COLO829 (cell line): Measurements from ENCODE around the gene CTRL.

Experiments used
- DNase-seq: peaks from one replicate; pipeline ENCODE4 v3.0.0; 2012; ENCODE audit warnings: low spot score

The CTRL gene

DNA sequence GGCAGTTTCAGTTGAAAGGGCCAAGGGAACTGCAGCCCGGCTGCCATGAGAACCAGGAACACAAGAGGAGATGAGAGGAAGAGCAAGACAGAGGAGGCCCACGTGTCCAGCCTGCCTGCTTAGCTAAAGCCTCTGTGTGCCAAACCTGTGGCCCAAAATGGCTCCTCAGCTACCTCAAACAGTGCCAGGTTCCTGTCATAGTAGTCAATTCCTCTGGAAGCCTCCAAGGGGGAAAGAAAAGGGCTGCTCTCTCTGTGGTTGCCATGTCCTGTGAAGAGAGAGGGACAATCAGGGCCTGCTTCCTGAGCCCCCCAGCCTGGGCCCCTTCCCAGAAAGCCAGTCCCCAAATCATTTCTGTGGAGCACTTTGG is 31.6 kb upstream of the CTRL start:
- DNase-seq: no peak

DNA sequence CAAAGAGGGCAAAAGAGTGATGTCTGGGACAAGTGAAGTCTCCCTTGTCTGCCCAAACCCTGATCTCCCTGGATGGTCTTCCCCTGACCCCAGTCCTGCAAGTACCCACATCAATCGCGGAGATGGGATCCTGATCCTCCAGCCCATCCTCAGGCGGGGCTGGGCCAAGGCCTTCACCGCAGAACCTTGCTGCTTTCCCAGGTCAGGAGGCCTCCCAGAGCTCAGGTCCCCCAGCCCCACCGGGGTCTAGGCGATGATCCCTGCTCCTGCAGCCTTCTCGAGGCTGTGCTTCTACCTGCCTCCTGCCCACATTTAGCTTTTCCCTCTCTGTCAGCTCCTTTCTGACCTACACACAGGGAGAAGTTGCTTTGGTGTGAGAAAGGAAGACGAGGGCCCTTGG is 30.5 kb upstream of the CTRL start:
- no peak for DNase-seq

DNA sequence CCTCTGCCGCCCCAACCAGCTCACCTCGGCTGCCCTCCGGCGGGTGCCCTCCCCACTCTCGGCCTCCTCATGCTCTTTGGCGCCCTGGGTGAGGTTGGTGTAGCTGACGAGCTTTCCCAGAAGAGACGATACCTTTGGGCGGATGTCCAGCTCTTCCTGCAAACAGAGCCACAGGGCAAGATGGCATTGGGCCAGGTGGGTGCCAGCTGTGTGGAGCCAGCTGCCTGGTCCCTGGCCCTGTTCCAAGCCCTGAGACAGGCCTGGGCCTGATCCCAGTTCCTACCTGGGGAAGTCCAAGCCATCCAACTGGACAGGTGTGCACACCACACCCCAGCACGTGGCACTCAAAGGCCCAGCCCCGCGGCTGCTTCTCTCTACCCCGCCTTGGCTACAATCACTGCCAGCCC is 29.9 kb upstream of the CTRL start:
- no peak for DNase-seq

DNA sequence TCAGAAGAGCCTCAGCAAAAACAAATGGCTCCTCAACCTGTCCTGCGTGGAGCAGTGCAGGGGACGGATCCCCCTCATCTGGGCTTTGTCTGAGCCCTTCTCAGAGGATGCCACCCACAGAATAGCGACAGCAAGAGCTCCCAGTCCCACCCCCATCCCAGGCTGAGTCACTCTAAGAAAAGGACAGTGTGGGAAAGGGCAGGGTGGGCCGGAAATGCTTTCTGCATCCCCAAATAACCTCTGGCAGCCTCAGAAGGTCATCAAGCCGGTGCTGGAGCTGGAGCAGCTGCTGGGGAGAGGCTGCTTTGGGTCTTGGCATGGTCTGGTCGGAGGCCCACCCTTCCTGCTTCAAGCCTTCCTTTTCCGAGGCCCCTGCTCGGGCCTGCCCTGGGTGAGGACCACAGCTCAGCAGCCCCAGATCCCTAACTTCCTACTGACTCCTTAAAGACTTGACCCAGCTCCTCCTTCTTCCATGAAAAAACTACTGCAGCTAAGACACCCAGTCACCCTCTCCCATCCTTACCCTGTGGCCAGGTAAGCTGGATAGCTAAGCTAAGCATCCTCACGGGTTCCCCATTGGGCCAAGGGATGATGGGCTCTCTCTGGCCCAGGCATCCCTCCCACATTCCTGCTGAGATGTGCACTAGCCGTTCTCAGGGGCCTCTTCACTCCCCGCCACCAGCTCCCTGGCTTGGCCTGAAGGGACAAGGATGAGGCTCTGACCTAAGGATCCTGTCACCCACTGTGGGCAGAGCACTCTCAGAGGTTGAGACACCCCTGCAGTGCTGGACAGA is 28.1 kb upstream of the CTRL start:
- peak; percentile 49 for DNase-seq

DNA sequence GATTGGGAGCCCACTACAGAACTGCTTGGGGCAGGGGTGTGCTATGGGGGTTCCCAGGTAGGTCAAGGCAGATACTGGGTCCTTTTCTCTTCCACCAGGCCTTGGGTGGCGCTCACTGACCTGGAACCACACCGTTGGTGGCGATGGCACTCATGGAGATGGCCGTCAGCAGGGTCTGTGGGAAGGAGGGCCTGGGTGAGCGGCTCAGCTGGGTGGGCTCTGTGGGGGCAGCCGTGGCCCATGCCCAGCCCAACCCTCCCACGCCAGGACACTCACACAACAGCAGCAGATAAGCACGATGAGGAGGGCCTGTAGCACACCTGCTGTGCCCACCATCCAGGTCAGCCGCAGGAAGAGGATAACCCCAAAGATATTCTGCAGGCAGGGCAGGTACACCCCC is 26.0 kb upstream of the CTRL start:
- no peak for DNase-seq

DNA sequence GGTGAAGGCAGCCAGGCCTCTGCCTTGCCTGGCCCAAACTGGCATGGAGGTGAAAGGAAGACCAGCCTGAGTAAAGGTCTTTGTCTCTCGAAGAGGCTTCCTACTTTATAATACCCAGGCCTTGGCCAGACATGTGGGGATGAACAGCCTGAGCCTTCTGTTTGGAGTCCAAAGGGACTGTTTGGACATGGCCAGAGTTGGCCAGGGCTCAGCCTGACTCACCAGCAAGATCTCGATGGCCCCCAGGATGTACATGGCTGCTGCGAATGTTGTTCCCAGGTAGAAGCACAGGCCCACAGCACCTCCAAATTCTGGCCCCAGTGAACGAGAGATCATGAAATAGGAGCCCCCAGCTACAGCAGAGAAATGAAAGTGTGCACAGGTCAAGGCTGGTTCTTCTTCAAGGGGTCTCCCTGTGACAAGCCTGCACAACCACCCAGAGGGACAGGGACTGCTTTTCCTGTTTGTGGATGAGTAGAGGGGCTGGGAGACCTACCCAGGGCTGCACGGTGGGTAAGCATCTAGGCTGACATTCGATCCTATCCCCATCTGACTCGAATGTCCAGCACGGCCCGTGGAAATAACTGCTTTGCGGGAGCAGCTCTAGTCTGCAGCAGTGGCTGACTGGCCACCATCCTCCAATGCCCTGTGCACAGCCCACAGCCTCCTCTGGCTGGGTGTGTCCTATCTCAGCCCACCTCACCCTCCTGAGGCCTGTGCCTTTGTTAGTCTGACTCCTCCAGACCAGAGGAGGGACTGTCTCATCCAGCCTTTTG is 22.9 kb upstream of the CTRL start:
- DNase-seq: no peak

DNA sequence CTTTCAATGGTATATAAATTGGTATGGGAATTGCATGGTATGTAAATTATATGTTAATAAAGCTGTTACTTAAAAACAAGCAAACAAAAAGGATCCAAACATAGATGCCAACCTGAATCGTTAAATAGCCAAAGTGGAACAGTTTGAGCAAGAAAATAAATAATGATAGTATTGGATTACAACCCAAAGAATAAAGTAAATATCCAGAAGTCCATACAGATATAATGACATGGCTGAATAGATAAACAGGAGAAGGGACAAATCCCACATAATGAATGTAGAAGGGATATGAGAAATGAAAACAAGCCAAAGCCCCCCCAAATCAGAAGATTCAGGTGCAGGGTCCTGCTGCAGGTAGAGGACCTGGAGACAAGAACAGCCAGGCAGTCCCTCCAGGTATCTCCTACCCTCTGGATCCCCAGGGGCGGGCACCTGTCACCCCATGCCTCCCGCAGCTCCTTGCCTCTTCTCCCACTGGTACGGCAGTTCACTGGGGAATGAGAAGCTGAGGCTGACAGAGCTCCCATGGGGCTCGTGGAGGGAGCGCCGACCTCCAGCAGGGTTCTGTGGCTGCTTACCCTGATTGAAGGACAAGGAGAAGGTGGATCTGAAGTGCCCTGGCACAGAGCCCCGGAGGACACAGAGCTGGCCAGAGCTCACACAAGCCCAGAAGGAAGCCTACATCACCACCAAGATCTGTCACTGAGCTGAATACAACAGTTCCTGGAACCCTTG is 22.1 kb upstream of the CTRL start:
- DNase-seq: no peak

DNA sequence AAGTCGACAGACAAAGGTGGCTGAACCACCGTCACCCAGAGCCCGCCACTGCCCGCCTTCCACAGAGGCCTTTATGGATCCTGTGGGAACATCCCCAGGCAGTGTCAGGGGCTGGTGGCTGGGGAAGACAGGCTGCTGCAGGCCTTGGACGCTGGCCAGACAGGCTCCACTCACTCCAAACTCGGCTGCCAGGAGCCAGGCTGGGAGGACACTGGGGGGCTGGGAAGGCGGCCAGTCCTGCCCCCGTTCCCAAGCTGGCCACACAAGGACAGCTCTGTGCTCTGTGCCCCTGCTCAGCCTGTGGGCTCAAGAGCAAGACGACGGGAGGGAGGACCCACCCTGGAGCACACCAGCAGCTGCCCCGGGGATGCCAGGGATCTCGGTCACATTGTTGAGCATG is 19.8 kb upstream of the CTRL start:
- DNase-seq: no peak

DNA sequence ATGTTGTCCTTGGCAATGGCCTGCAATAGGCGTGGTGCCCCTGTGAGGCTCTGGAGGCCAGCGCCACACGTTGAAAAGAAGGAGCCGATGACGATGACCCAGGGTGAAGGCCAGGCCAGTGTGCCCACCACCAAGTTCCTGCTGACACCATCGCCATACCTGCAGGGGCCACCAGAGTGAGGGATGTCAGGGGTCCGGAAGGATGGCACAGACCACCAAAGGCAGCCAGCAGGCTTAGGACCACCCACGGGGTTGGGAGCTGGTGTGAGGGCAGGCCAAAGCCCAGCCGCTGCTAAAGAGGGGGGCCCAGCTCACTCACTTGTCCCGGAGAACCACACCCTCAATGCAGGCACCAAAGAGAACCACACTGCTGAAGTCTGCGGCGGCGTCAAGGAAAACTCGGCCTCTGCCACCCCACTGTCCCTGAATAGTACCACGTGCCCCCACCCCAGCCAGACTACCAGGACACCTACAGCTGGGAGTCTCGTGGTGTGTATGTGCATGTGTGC is 18.7 kb upstream of the CTRL start:
- DNase-seq: no peak

DNA sequence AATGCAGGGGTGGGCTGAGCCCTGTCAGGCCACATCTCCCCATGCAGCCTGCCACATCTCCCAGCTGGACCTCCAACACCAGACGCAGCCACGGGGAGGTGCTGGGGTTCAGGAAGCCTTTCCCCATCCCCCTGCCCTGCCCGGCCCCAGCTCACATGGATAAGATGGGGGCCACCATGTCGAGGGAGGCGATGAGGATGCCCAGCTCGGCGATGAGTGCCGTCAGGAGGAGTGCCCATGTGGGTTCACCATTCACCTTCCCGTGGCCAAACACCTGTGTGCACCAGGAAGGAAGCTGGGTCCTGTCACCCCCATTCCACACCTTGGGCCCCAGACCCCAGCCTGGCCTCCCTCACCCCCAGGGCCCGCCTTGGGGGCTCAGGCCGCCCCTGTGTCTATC is 18.0 kb upstream of the CTRL start:
- DNase-seq: no peak

DNA sequence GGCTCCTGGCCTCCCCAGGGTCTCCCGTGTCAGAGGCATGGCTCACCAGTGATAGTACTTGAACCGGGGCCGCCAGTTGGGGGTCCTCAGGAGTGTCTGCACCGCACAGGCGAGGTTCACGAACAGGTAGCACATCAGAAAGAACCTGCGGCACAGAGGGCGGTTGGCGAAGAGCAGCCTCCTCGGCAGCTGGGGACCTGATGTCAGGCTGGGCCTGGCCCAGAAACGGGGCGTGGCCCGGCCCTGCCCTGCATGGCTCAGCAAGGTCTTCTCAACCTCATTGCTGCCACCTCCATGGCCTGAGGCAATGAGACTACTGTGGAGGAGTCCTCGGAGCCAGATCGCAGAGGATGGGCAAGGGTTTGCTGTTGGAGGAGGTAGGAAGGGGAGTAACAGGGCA is 16.4 kb upstream of the CTRL start:
- no peak for DNase-seq

DNA sequence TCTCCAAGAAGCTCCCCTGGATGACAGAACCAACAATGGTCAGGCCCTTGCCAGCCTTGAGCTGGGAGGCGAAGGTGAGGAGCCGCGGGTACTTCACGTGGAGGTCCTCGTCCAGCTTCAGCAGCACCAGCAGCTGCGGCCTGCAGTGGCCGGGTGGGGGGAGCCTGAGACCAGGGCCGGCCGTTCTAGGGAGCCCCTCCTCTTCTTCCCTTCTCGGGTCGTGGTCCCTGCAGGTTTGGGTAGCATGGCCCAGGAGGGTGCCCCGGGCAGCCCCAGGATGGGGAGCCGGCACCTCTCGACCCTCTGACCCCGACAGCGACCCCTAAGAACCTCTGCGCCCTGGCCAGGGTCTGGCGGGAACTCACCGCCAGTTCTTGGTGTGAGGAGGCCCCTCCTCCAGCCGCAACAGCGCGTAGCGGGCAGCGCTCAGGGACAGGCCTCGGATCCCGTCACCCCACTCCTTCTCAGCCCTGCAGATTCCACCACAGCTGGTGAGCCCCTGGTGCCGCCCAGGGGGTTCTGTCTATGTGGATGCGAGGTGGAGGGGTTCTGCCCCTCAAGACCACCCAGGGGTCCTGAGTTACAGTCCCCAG is 15.4 kb upstream of the CTRL start:
- no peak for DNase-seq

DNA sequence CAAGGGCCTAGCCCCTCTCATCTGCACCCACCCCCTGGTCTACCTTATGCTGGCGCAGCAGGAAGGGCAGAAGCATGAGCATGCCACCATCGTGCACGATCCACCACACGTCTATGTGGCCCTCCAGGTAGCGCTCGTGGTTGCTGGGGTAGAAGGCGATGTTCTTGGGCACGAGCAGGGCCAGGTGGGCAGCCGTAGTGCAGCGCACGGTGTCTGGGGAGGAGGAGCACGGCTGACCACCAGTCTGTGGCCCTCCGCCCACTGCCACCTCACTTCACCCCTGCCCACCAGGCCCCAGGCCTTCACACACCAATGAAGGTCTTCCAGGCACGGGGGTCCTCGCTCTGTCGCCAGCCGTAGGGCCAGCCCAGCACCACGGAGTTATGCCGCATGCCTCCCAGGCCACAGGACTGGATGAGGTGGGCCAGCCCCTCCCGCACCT is 14.5 kb upstream of the CTRL start:
- DNase-seq: no peak

DNA sequence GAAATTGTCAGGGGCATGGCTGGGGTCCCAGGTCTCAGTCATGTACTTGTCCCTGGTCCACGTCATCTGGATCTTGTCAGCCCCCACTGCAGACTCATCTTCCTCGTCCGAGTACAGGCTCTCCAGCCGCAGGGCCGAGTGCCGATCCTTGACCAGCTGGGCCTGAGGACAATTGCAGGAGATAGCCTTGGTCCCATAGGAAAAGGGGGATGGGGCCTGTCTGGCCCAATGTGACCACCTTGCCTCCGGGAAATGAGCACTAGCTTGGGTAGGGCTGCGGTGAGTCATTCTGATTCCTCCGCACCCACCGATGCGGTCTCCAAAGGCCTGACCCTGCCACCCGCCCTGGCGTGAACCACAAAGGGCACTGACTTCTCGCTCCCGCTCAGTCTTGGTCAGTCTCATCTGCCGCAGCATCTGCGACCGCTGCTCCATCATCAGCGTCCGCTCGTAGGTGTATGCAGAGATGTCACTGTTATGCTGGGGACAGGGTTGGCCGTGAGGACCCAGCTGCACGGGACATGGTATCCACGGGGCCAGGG is 13.8 kb upstream of the CTRL start:
- no peak for DNase-seq

DNA sequence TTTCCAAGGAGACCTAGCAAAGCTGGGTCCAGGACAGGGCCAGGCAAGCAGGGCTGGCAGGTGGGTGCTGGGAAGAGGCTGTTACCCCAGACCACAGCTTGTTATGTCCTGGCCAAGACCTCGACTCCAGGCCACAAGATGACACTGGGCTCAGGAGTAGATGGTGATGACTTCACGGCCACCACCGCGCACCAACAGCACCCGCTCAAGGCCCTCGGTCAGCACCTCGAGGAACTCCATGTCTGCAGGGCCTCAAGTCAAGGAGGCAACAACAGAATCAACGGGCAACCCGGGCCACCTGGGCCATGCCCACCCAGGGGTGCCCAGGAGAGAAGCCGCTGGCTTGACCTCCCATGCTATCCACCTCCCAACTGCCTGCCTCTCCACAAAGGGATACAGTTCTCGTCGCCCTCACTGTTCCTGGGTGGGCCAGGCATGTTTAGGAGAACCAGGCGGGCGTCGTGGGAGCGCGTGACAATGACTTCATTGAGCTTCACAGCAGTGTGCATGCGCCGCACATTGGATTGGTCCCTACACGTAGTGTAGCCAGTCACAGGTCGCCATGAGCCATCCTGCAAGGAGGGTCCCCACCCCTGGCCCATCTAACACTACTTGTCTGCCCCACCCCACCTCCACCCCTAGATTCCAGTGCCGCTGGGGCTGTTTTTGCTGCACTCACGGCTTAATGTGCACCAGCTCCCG is 13.2 kb upstream of the CTRL start:
- DNase-seq: no peak

DNA sequence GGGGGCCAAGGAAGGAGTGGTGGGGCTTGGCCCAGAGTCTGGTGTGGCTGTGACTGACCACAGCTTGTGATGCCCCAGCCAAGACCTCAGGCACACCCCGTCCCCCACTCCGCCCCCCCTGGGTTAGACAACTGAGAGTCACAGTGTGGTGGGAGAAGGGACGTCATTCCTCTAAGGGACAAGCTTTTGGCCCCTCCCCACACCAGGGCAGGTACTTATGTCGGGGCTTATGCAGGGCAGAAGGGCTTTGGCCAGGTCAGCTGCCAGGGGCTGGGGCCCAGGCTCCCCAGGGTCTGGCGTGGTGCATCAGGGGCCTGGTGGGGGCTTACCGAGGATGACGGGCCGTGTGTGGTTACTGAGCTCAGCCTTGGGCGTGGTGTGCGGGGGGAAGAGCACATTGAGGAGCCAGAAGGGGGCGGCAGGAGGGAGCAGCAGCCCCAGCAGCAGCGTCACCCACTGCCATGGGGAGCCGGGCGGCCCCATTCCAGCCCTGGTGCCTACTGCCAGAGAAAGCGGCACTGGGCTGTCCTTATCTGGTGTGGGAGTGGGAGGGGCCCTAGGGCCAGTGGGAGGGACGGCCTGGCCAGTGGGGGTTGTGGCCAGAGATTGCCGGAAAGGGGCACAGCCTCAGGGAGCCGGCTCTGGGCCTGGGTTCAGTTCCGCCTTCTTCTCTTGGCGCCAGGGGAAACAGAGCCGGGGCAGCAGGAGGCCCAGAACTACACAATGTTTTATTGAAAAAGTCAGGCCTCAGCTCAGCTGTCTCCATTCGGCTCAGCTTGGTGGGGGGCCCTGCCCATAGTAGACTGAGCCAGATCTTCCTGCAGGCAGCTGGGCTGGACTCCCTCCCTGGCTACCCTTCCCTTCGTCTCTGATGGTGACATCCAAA is 12.2 kb upstream of the CTRL start, which contains the start of gene LCAT:
Gene LCAT, minus strand, starts transcription at position 502 of the 886 bp plus-strand sequence. Its CDS starts 19 bp downstream, at position 483.
- no peak for DNase-seq

DNA sequence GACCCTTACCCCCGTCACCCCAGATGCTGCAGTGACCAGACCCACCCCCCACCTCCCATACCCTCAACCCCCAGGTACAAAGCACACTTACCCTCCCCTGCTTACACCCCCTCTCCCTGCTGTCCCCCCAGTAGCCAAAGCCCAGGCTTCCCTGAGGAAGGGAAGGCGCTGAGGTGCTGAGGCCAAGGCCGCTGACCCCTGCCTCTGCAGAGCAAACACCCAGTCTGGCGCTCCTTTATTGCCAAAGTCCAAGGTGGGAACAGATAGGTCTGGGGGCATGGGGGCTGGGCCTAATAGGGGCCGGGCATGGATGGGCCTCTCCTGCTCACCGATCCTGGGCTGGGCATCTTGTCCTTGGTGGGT is 11.6 kb upstream of the CTRL start:
- DNase-seq: no peak

DNA sequence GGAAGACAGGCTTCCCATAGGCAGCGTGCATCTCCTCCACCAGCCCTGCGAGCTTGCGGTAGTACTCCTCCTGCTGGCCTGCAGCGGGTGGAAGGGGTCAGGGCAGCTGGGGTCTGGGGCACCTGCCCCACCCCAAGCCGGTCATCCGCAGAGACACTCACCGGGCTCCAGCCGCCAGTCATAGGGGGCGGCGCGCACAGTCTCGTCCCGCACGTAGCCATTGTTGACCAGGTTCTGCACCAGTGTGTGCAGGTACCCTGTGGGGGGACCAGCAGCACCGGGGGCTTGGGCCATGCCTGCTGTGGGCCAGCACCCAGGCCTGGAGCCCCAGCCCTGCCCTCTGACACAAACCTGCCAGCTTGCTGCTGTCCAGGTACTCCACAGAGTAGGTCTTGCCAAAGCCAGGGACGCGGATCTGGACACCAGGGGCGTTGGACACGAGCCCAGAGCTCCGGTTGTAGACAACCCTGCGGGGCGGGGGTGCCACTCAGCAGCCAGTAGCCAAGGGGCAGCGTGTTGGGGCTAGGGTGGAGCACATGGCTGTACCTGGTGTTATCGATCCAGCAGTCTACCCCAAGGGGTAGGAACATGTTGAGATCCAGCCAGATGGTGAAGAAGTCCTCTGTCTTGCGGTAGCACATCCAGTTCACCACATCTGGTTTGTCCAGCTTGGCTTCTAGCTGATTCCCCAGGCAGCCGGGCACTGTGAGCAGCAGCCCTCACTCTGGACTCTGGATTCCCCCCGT is 11.0 kb upstream of the CTRL start:
- DNase-seq: no peak

DNA sequence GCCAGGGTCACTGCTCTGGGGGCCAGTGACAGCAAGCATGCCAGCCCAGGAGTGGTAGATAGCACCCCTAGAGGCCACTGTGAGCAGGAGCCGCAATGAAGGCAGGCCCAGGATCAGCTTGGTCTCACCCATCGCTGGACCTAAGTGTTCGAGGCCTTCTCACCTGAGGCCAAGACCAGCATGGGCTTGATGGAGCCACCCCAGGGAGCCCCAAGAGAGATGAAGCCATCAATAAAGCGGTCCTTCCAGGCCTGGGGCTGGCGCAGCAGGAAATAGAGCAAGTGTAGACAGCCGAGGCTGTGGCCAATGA is 10.5 kb upstream of the CTRL start:
- DNase-seq: no peak
